ENCODE data around the gene MYH7. TPM values are rescaled to one million over a fixed set of nuclear protein-coding genes. Genes with fewer than 3 reads are reported as not detected.

MYH7 gene
- polyA plus RNA-seq, 1 of the 3 experiments (the other 2 are of a cell fraction), result not detected

DNA sequence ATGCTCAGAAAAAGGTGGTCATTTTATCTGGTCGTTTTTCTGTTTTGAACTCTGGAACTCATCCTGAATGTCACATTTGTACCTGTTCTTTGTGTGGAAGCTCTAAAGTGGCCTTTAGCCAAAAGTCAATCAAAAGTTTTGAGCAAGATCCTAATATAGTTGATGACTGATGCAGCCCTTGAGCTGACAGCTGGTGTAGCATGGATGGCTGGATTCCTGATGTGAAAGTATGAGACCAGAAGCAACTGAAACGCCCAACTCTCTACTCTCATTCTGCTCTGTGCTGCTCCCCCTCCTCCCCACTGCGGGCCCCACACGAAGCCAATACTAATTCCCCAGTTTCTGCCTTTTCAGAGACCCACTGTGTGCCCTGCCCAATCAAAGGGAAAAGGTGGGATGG is 10.3 kb upstream of the MYH7 start (continued):
- TF ChIP-seq CTCF (IDR thresholded peaks at IDR 0.05), result no peak
- no peak for TF ChIP-seq GABPA (IDR thresholded peaks at IDR 0.05; ENCODE audit: low read depth)
- TF ChIP-seq NFIC (IDR thresholded peaks at IDR 0.05; ENCODE audit: borderline replicate concordance), result no peak
- TF ChIP-seq FOSL2 (IDR thresholded peaks at IDR 0.05; ENCODE audit: borderline replicate concordance, low read depth), result no peak
- TF ChIP-seq YY1 (IDR thresholded peaks at IDR 0.05; ENCODE audit: low read depth), result no peak

GRCh38 chr14:23444314-23444713 is 8.9 kb upstream of the MYH7 start:
- no peak for DNase-seq
- H3K9me3 ChIP-seq, result no peaks in the 10 kb centered on the region
- peaks cover 23% of the 10 kb centered on the region for H3K27me3 ChIP-seq (ENCODE audit: insufficient read depth)
- WGBS (ENCODE audit: low lambda C conversion rate), result 3% methylated on average over 1 of the region's 1 CpG
- POLR2A ChIA-PET, result interaction anchor here (1.5 kb wide), 1 partner anchor 10 kb away, joined by 3 read pairs; no protein-coding TSS in a partner anchor
- H3K4me1 ChIP-seq (ENCODE audit: control insufficient read depth in 1 of 2, insufficient read depth in 2 of 2, low read depth in 1 of 2, low read length in 1 of 2), result no peaks in the 10 kb centered on the region
- H3F3A ChIP-seq (replicated peaks; ENCODE audit: insufficient read depth), result no peaks in the 10 kb centered on the region
- CTCF ChIA-PET, result interaction anchor here (1.4 to 1.5 kb wide), 2 partner anchors 33 to 65 kb away, joined by 4 to 6 read pairs; no protein-coding TSS in a partner anchor
- H2AFZ ChIP-seq (ENCODE audit: low read depth), result no peak overlapping the region
- H3K36me3 ChIP-seq (replicated peaks in 1 of 2; ENCODE audit: control insufficient read depth in 1 of 2, insufficient read depth in 2 of 2, low read length in 1 of 2), result no peaks in the 10 kb centered on the region
- no peak overlapping the region for H3K27ac ChIP-seq (ENCODE audit: low read depth in 2 of 2, low read length in 1 of 2)
- TF ChIP-seq FOXM1 (IDR thresholded peaks at IDR 0.05; ENCODE audit: low read depth), result no peak
- TF ChIP-seq EP300 (IDR thresholded peaks at IDR 0.05; ENCODE audit: borderline replicate concordance in 1 of 2, low read depth in 1 of 2, low read length in 1 of 2), result no peak
- TF ChIP-seq NRF1 (IDR thresholded peaks at IDR 0.05; ENCODE audit: low read depth, low read length), result no peak
- no peak for TF ChIP-seq IRF3 (IDR thresholded peaks at IDR 0.05; ENCODE audit: low read depth, low read length)
- no peak for TF ChIP-seq SIN3A (IDR thresholded peaks at IDR 0.05; ENCODE audit: borderline replicate concordance, low read depth, low read length)
- no peak for TF ChIP-seq JUND (IDR thresholded peaks at IDR 0.05)
- no peak for TF ChIP-seq SMC3 (IDR thresholded peaks at IDR 0.05; ENCODE audit: low read depth, low read length)
- TF ChIP-seq REST (IDR thresholded peaks at IDR 0.05; ENCODE audit: low read depth, low read length), result no peak
- no peak for TF ChIP-seq ZBTB33 (IDR thresholded peaks at IDR 0.05; ENCODE audit: borderline replicate concordance, low read depth)
- no peak for TF ChIP-seq CTCF (IDR thresholded peaks at IDR 0.05)
- no peak for TF ChIP-seq MEF2A (IDR thresholded peaks at IDR 0.05; ENCODE audit: borderline replicate concordance, low read depth)
- TF ChIP-seq YY1 (IDR thresholded peaks at IDR 0.05; ENCODE audit: low read depth), result no peak
- no peak for TF ChIP-seq MXI1 (IDR thresholded peaks at IDR 0.05; ENCODE audit: low read depth, low read length)
- TF ChIP-seq, protein P1, sequence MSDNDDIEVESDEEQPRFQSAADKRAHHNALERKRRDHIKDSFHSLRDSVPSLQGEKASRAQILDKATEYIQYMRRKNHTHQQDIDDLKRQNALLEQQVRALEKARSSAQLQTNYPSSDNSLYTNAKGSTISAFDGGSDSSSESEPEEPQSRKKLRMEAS (IDR thresholded peaks at IDR 0.05; ENCODE audit: low read depth), result no peak
- TF ChIP-seq GABPA (IDR thresholded peaks at IDR 0.05; ENCODE audit: low read depth), result no peak
- no peak overlapping the region for H3K4me2 ChIP-seq
- no peaks in the 10 kb centered on the region for H3K9me2 ChIP-seq
- no peaks in the 10 kb centered on the region for H4K20me1 ChIP-seq (ENCODE audit: insufficient read depth)
- H3K9ac ChIP-seq, result no peak overlapping the region
- H3K4me3 ChIP-seq (ENCODE audit: low read depth in 2 of 2, low read length in 1 of 2), result no peak overlapping the region
- no peaks in the 10 kb centered on the region for H3K79me2 ChIP-seq (ENCODE audit: insufficient read depth)
